GM19035 (cell line): Measurements from ENCODE around the gene SH3GLB2.

ENCODE experiments used
- ATAC-seq: cut with Tn5 transposase; IDR thresholded peaks from one replicate; pipeline ENCODE4 v1.9.1; 2021; ENCODE audit not compliant: unreplicated experiment

The SH3GLB2 gene

DNA sequence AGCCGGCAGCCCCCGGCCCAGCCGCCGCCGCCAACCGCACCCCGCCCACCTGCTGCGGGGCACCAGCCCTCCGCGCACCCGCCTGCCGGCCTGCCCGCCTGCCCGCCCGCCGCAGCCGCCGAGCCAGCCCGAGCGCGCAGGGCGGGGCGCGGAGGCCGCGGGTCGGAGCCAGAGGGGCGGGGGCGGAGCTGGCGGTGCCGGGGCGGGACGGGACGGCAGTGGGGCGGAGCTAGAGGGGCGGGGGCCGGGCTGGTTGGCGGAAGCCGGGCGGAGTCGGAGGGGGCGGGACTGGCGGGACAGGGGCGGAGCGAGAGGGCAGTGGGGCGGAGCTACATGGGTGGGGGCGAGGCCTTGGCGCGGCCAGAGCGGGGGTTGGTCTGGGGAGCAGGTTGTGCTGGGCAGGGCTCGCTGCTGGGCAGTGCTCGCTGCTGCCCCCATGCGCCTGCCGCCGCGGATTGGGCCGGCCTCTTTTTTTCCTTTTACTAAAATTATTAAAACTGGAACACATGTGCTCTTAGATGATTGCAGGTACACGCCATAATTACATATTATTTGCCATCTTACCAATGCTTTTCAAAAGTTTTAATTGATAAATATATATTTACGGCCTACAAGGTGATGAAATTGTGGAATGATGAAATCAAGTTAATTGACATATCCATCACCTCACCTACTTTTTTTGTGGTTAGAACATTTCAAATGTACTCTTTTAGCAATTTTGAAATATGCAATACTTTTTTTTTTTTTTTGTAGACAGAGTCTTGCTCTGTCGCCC, at the start of gene SH3GLB2:
Gene SH3GLB2 (minus strand): TSS at position 140 of the 775 bp plus-strand sequence. CDS start 177 bp downstream, outside the sequence.
- peak; percentile 79 for ATAC-seq

DNA sequence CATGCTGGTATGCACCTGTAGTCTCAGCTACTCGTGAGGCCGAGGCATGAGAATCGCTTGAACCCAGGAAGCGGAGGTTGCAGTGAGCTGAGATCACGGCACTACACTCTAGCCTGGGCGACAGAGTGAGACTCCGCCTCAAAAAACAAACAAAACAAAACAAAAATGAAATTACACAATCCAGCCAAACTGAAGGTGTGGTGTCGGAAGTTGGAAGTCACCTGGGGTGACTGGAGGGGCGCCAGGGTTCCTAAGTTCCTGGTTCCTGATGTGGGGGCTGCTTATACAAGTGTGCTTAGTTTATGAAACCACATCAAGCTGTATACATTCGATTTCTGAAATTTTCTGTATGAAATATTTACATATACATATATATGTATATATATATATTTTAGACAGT, 49.1 kb upstream of the SH3GLB2 start:
- ATAC-seq, result no peak

DNA sequence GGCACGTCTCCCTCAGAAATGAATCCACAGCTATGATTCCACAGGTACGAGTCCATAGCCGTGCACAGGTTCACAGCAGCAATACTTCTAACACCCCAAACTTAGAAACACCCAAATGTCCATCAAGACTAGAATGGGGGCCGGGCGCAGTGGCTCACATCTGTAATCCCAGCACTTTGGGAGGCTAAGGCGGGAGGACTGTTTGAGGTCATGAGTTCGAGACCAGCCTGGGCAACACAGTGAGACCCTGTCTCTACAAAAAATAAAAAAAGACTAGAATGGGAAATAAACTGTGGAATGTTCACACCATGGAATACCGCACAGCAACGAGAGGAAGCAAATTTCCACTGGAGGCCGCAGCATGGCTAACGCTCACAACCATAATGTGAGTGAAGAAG, 48.5 kb upstream of the SH3GLB2 start:
- no peak for ATAC-seq

DNA sequence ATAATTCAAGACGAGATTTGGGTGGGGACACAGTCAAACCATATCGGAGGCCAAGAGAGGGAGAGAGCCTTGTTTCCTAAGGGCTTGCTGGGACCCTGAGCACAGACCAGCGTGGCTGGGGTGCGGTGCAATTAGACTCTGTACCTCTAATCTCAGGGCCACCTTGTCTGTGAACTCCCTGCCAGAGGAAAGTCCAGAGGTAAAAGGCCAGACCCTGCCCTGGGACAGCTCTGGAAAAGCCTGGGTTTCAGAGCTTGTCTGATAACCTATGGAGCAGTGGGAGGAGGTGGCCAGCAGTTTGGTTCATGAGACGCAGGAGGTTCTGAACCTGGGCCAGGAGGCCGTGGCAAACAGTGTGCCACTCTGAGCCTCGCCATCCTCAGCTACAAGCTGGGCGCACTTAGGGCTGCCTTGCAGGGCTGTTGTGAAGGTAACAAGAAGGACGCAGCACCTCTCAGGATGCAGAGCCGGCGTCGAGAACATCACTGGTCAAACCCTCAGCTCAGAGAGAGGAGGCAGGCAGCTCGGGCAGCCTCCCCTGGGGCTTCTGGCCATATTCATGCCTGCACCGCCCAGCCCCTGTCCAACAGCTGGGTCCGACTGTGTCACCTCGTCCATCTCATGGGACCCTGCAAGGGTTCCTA, 48.0 kb upstream of the SH3GLB2 start:
- ATAC-seq, result no peak

DNA sequence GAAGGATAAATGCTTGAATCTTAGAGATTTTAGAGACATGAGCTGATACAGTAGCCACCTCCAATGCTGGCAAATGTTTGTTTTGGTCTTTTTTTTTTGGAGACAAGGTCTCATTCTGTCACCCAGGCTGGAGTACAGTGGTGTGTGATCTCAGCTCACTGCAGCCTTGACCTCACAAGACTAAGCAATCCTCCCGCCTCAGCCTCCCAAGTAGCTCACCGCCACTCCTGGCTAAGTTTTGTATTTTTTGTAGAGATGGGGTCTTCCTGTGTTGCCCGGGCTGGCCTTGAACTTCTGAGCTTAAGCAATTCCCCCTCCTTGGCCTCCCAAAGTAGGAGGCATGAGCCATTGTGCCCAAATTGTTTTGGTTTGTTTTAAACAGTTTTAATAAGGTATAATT, 46.0 kb upstream of the SH3GLB2 start:
- no peak for ATAC-seq

DNA sequence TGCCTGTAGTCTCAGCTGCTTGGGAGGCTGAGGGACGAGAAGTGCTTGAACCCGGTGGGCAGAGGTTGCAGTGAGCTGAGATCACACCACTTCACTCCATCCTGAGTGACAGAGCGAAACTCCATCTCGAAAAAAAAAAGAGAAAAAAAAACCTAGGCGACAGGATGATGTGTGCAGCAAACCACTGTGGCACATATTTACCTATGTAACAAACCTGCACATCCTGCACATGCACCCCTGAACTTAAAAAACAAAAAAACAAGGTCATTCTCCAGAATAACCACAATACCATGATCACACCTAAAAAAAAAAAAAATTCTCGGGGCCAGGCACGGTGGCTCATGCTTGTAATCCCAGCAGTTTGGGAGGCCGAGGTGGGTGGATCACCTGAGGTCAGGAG, 45.3 kb upstream of the SH3GLB2 start:
- no peak for ATAC-seq

DNA sequence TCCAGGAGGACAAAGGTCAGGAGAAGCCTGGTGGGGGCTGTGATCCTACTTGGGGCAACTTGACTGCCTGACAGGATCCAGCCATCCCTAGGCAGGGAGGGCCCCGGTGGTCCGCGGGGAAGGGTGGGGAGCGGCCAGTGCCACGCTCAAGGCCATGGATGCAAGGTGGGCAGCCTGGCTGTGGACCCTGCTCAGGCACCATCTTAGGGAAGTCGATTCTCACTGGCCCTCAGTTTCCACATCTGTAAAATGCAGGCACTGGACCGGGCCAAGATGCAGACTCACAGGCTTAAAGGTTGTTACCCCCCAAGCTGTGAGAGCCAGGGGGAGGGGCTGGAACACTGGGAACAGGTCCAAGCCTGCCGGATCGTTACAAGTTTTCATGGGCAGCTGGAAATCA, 44.0 kb upstream of the SH3GLB2 start:
- no peak for ATAC-seq

DNA sequence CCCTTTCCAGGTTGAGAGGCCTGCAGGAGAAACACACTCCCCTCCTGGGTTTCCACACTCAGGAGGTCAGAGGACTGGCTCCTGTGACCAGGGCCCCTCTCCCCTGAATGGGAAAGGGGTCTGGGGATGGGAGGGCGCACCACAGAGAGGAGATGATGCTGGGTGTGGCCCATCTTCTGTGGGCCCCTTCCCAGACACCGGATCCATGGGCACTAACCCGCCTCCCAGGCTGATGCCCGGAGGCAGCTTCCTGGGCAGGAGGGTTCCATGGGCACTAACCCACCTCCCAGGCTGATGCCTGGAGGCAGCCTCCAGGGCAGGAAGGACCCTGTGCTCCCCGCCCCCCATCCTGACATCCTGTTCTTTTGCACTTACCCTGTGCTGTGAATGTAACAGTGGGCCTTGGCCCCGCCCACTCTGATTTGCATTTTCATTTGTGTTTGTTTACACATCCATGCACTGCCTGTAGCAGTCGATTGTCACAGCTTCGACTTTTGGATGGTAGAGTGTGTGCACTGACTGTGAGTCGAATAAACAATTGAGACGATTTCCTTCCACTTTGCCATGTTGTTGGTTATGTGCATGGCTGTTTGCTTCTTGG, 43.5 kb upstream of the SH3GLB2 start:
- ATAC-seq, result no peak

DNA sequence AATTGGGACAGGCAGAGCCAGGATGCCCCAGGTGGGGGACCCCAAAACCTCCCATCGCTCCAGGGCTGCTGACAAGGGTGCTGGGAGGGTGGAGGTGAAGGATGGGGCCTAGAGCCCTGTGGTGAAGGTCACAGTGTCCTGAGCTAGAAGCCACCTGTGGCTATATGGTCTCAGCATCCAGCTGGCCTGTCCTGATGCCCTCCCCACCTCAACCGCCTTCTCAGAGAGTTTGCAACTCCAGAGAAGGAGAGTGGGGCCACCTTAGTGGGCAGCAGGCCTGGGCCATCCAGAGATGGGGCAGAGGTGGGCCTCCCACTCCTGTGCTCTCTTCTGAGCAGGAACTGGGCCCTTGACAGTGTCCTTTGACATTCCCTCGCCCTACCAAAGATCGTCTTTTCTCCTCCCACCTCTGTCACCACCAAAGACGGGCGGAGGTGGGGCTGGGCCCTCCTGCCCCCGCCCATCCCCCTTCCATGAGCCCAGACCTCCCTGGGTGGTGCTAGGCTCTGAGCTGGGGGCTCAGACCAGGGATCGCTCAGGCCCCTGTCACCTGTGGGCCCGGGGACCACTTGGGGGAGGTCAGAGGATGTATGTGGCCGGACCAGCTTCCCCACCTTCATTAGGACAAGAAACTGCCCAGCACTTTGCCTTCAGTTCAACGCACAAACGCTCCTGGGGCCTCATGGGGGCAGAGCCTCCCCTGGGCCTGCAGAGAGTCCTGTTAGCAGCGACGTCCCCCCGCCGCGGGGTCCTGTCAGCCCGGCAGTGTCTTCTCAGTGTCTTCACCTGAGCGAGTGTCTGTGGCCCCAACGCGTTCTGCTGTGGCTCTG, 42.8 kb upstream of the SH3GLB2 start:
- ATAC-seq, result no peak

DNA sequence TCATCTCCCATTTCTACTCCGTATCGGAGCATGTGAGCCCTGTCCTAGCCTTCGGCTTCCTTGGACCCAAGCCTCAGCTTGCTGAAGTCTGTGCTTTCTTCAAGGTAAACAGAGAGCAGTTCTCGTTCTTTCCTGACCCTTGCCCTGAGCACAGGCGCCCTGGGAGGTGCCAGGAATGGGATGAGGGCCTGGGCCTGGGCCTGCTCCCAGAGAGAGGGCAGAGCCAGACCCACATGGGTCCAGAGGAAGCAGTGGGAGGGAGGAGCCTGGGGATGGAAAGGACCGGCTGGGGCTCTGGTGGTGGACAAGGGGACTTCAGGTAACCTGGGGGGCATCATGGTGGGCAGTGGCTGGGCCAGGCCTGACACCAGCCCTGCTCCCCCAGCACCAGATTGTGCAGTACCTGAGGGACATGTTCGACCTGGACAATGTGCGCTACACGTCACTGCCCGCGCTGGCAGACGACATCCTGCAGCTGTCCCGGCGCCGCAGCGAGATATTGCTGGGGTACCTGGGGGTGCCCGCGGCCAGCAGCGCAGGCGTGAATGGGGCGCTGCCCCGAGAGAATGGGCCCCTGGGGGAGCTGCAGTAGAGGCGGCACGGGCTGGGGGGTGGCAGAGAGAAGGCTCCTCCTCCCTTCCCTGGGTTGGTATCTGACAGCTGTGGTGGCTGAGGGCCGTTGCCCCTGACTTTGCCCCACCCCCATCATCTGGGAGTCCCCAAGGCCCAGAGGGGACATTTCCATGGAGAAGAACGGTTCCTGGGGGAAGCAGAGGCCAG, 41.9 kb upstream of the SH3GLB2 start:
- no peak for ATAC-seq

DNA sequence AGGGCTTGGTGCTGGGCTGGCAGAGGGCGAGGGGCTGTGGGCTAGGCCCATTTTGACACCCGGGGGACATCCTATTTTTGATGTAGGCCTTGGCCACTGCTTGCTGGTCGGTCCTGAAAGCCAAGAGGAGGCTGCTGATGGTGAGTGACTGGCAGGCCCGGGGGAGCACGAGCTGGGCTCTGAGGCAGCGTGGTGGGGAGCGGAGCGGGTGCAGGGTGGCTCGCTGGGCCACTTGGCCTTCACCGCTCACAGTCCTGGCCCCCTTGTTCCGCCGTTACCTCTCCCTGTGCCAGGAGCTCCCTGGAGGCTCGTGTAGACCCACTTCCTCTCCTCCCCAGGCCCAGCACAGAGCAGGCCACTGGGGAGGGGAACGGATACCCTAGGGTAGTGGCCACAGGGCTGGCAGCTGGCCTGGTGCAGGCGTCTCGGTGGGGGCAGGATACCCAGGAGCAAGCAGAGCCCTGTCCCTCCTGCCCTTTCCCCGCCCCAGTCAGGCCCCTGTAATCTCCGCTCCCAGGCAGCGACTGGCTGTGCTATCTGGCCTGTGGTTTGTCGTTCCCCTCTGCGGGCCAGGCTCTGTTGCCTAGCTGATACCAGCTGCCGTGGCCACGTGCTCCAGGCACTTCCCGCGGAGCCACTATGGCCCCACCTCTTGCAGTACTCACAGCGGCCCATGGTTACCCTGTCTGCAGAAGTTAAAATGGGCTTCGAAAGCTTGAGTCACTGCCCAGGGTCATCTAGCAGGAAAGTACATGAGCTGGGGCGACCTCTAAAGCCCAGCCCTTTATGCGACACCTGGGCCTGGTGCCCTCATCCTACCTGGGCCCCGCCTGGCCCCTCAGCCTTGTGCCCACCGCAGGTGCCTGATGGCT, 41.1 kb upstream of the SH3GLB2 start:
- ATAC-seq, result no peak

DNA sequence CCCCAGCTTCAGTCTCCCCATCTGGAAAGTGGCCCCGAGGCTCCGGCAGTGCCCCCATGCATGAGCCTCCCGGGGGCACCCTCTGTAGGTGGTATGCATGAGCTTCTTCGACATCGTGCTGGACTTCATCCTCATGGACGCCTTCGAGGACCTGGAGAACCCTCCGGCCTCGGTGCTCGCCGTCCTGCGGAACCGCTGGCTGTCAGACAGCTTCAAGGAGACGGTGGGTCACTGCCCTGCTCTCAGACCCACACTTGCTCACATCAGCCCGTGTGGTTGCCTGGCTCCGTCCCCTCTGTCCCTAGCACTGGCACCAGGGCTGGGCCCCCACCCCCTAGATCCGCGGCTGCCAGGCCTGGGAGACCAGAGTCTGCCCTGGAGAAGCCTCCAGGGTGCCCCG, 40.0 kb upstream of the SH3GLB2 start:
- ATAC-seq, result no peak

DNA sequence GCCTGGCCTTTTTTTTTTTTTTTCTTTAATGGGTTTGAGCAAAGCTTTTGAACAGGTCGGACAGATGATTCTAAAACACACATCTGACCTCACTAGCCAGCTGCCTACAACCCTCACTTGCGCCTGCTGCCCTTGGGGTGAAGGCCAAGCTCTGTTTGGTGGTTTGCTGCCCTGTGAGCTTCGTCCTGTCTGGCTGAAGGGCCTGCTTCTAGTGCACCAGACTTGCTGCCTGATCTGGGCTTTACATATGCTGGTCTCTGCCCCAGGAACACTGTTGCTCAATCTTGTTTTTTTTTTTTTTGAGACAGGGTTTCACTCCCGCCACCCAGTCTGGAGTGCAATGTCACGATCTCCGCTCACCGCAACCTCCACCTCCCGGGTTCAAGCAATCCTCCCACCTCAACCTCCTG, 36.4 kb upstream of the SH3GLB2 start:
- ATAC-seq, result no peak

DNA sequence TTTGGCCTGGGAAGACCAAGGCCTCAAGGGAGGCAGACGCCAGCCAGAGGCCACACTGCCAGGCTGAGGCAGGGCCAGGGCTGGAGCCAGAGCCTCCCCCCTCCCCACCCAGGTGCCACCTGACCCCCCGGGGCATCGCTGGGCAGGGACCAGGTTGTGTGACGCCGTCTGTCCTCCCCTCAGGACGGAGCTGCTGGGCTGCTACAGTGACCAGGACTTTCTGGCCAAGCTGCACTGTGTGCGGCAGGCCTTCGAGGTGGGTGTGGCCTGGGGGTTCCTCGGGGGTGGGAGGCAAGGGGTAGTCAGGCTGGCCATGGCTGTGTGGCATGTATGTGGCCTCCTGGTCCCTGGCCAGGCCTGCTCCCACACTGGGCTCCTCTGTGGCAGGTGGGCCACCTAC, 34.9 kb upstream of the SH3GLB2 start:
- ATAC-seq, result no peak

DNA sequence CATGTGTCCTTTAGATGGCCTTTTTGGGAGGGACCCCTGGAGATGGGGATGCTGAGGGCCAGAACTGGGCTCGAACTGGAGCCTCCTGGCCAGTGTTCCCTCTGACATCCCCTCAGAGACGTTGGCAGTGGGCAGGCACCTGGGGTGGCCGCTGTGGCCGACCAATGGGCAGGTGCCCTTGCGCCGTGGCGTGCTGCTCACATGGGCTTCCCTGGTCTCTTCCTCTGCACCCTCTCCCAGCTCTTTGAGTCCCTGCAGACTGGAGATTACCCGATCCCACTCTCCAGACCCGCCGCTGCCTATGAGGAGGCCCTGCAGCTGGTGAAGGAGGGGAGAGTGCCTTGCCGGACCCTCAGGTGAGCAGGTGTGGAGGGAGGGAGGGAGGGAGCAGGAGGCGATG, 32.9 kb upstream of the SH3GLB2 start:
- no peak for ATAC-seq

DNA sequence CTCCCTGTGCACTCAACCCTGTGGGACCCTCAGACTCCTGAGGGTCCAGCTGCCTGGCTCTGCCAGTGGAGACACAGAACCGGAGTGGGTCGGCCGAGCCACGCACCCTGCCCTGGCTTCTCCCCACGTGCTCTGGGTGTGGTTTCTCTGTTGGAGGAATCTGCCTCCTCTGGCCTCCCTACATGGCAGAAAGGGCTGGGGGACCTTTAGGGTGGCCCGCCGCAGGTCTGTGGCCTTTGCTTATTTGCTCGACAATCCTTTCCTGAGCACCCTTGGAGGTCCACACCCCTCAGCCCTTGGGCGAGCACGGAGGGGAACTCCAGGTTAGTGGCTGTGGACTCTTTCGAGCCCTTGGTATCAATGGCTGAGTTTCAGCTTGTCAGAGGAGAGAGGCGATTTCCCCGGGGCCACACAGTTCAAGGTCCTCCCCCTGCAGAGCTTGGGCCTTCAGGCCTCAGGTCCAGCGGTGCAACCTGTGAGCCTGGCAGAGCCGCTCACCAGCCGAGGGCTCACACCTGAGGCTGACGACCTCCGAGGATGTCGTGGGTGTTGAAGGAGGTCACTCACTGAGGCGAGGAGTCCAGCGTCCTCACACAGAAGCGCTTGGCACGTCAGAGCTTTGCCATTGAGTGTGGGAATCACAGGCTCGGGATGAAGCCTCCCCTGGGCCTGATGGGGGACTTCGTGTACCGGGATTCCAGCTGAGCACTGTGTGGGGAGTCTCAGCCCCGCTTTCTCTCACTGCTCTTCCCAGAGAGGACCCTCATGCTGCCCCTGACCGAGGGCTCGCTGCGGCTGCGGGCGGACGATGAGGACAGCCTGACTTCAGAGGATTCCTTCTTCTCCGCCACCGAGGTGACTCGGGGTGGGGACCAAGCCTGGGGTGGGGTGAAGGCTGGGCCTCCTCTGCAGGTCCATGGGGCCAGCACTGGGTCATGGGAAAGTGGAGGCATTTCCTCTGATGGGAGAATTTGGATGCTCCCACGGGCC, 32.0 kb upstream of the SH3GLB2 start:
- no peak for ATAC-seq

DNA sequence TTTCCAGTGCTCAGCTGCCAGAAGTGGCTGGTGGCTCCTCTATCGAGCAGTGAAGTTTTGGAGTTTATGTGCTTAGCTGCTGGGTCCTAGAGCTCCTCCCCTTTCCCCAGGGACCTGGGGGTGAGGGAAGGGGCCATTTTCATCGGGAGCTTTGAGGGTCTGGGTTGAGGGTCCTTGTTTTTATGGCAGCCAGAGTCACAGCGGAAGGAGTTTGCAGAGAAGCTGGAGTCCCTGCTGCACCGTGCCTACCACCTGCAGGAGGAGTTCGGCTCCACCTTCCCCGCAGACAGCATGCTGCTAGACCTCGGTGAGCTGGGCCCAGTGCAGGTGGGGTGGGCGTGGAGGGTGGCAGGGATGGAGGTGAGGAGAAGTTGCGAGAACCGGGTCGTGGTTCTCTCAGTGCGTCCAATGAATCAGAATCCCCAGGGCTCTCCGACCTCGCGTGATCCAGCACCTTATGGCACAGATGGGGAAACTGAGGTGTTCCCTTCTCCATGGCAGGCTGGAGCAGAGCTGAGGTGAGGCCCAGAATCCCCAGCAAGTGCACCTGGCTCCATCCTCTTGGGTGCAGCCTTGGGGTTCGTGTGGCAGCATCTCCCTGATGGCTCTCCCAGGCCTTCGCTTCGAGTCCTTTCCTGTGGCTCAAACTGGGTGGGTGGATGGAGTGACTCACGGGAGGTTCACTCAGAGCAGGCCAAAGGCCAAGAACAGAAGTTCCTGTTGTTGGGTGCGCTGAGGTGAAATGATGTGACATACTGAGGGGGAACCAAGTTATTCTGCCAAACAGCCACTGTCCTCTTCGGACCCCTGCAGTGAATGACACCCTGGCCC, 31.0 kb upstream of the SH3GLB2 start:
- ATAC-seq, result no peak
